ENCODE results near the gene P3H2. TPM values are rescaled to one million over a fixed set of nuclear protein-coding genes. Genes with fewer than 3 reads are reported as not detected.

P3H2 gene
- total RNA-seq, 4 donors from 2014 or later, result 2.7 to 17.9 (median 12.9) TPM

DNA sequence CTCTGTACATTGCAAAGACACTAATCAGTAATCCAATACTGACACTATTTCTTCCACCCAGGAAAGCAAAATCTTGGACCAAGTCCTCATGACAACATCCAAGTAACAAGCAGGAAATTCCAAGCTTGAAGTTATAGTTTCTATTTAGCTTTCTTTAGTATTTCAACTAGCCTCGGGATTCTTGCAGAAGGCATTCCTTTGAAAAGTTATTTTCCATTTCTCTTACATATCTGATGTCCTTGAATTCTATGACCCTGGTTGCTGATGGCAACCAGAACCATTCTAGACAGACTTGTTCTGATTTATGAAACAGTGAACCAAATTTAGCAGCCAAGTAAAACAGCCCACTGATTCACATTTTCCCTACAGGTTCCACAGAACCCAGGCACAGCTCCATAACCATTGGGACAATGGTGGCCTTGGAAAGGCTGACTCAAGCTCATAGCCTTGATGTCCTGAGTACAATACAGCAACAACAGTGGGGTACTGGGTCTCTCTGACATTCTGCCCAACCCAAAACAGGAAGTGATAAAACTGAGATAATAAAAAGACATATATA is 26.5 kb downstream of the P3H2 start:
- Histone ChIP-seq H3K4me1 (peaks cover 0 to 21% (median 0%) of the 10 kb centered on the region in 4 donors), H3K27me3 (no peaks in the 10 kb centered on the region), H3K36me3 (no peaks in the 10 kb centered on the region), H3K4me3 (no peak overlapping the region), H3K27ac (no peak overlapping the region), H3K9me3 (no peaks in the 10 kb centered on the region)
- TF ChIP-seq CTCF (IDR thresholded peaks at IDR 0.05) (no peak), POLR2A (IDR thresholded peaks at IDR 0.05) (no peak), EP300 (IDR thresholded peaks at IDR 0.05) (no peak)
- no peak for DNase-seq (ENCODE audit: low spot score in 2 of 2)
- WGBS, 2 donors, result 17 to 25% methylated on average over 1 of the region's 1 CpG

GRCh38 chr3:190092250-190092649 is 28.4 kb downstream of the P3H2 start:
- Histone ChIP-seq H3K27ac (no peak overlapping the region), H3K9me3 (no peaks in the 10 kb centered on the region), H3K4me3 (no peak overlapping the region), H3K4me1 (peaks cover 0 to 15% (median 0%) of the 10 kb centered on the region in 4 donors), H3K36me3 (no peaks in the 10 kb centered on the region), H3K27me3 (no peaks in the 10 kb centered on the region)
- DNase-seq (ENCODE audit: low spot score in 2 of 2), result no peak
- 18 to 26% methylated on average over 2 of the region's 2 CpGs for WGBS, 2 donors
- TF ChIP-seq EP300 (IDR thresholded peaks at IDR 0.05), result no peak
- TF ChIP-seq POLR2A (IDR thresholded peaks at IDR 0.05), result no peak
- no peak for TF ChIP-seq CTCF (IDR thresholded peaks at IDR 0.05)

GRCh38 chr3:190089711-190090110 is 31.0 kb downstream of the P3H2 start:
- H3K27ac ChIP-seq, result no peak overlapping the region
- no peak for TF ChIP-seq POLR2A (IDR thresholded peaks at IDR 0.05)
- TF ChIP-seq CTCF (IDR thresholded peaks at IDR 0.05), result no peak
- TF ChIP-seq EP300 (IDR thresholded peaks at IDR 0.05), result no peak
- H3K4me3 ChIP-seq, result no peak overlapping the region
- peaks cover 0 to 15% (median 0%) of the 10 kb centered on the region in 4 donors for H3K4me1 ChIP-seq
- H3K27me3 ChIP-seq, result no peaks in the 10 kb centered on the region
- DNase-seq (ENCODE audit: low spot score in 2 of 2), result no peak
- H3K9me3 ChIP-seq, result no peaks in the 10 kb centered on the region
- 73 to 81% methylated on average over 4 of the region's 4 CpGs for WGBS, 2 donors
- no peaks in the 10 kb centered on the region for H3K36me3 ChIP-seq

DNA sequence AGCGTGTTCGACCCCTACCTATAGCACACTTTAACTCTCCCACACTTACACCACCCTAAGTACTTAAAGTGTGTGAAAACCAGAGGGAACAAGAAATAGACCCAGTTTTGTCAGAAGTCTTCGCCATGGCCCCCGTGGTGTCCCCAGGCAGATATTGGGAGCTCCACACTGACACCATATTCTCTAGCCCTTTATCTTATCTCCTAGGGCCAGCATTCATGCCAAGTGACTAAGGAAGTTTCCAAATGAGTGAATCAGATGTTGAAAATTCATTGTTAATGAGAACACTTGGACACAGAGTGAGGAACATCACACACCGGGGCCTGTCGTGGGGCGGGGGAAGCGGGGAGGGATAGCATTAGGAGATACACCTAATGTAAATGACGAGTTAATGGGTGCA is 31.8 kb downstream of the P3H2 start:
- Histone ChIP-seq H3K9me3 (no peaks in the 10 kb centered on the region), H3K4me3 (no peak overlapping the region), H3K27me3 (no peaks in the 10 kb centered on the region), H3K4me1 (peaks cover 0 to 7% (median 0%) of the 10 kb centered on the region in 4 donors), H3K36me3 (no peaks in the 10 kb centered on the region), H3K27ac (no peak overlapping the region)
- no peak for DNase-seq (ENCODE audit: low spot score in 2 of 2)
- WGBS, 2 donors, result 91 to 93% methylated on average over 9 of the region's 9 CpGs
- TF ChIP-seq CTCF (IDR thresholded peaks at IDR 0.05) (no peak), EP300 (IDR thresholded peaks at IDR 0.05) (no peak), POLR2A (IDR thresholded peaks at IDR 0.05) (no peak)

DNA sequence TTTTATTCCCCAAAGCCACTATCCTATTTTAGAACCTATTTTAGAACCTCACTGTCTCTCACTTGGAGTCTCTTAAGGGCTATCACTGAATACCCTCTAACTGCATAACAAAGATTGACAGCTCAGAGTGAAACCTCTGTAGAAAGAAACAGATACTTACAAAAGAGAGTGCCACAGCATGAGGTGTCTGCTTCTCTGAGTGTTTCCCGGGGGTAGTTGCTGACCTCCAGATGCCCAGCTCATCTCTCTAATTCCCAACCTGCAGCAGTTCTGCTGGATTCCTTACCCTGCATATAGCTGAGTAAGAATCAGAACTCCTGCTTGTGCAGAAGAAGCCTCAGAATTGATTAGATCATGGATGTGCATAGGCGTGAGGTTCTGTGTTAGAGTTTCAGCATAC is 34.5 kb downstream of the P3H2 start:
- TF ChIP-seq POLR2A (IDR thresholded peaks at IDR 0.05) (no peak), EP300 (IDR thresholded peaks at IDR 0.05) (no peak), CTCF (IDR thresholded peaks at IDR 0.05) (no peak)
- Histone ChIP-seq H3K27ac (no peak overlapping the region), H3K27me3 (no peaks in the 10 kb centered on the region), H3K4me1 (no peaks in the 10 kb centered on the region), H3K36me3 (no peaks in the 10 kb centered on the region), H3K9me3 (no peaks in the 10 kb centered on the region), H3K4me3 (no peak overlapping the region)
- 70 to 82% methylated on average over 2 of the region's 2 CpGs for WGBS, 2 donors
- no peak for DNase-seq (ENCODE audit: low spot score in 2 of 2)
